Stimulated activated memory B cell treated with anti-CD40 and anti-IgM and Interleukin-4, amounts not matched to agents 10 μg/mL and 1 μg/mL and 100 μg/mL, for 72 hours (primary cell): ENCODE results near the gene PTGES2.
A peak's percentile ranks its signal among the peaks of the same experiment; 100 is the strongest.
"Not testable (repeated sequence)": the region's sequence is repeated elsewhere in the genome, so short reads cannot be mapped to it uniquely, and the experiment has no call there.

Source experiments
- ATAC-seq: fragments of 150-1000 bp; cut with Tn5 transposase; 2 replicates; pipeline ENCODE4 v1.10.0; 2021
- H3K27ac Mint-ChIP-seq: one replicate; pipeline ENCODE4 v1.8.0; 2022; ENCODE audit warnings: mild to moderate bottlenecking, mixed read lengths
- H3K27me3 Mint-ChIP-seq: one replicate; pipeline ENCODE4 v1.8.0; 2022; ENCODE audit warnings: mixed read lengths
- H3K36me3 Mint-ChIP-seq: one replicate; pipeline ENCODE4 v1.8.0; 2022; ENCODE audit warnings: mixed read lengths
- H3K4me1 Mint-ChIP-seq: one replicate; pipeline ENCODE4 v1.8.0; 2022; ENCODE audit warnings: mixed read lengths
- H3K4me3 Mint-ChIP-seq: one replicate; pipeline ENCODE4 v1.8.0; 2022; ENCODE audit warnings: mild to moderate bottlenecking, moderate library complexity, mixed read lengths
- H3K9me3 Mint-ChIP-seq: one replicate; pipeline ENCODE4 v1.8.0; 2022; ENCODE audit warnings: mixed read lengths

PTGES2 gene

GRCh38 chr9:128146591-128147120 lies 19.1 kb upstream of the PTGES2 start:
- Mint-ChIP-seq H3K4me1 (peaks cover 11% of the 10 kb centered on the region), H3K9me3 (no peaks in the 10 kb centered on the region), H3K4me3 (no peak overlapping the region), H3K27me3 (peaks cover 29% of the 10 kb centered on the region), H3K27ac (no peak overlapping the region), H3K36me3 (no peaks in the 10 kb centered on the region)
- no peak for ATAC-seq

GRCh38 chr9:128145951-128146351 lies 18.4 kb upstream of the PTGES2 start:
- H3K27me3 Mint-ChIP-seq = peaks cover 24% of the 10 kb centered on the region
- ATAC-seq = no peak
- no peaks in the 10 kb centered on the region for H3K9me3 Mint-ChIP-seq
- no peaks in the 10 kb centered on the region for H3K36me3 Mint-ChIP-seq
- H3K4me3 Mint-ChIP-seq = no peak overlapping the region
- H3K4me1 Mint-ChIP-seq = peaks cover 10% of the 10 kb centered on the region
- H3K27ac Mint-ChIP-seq = no peak overlapping the region

GRCh38 chr9:128145536-128145935 lies 18.0 kb upstream of the PTGES2 start:
- Mint-ChIP-seq H3K9me3 (no peaks in the 10 kb centered on the region), H3K36me3 (no peaks in the 10 kb centered on the region), H3K4me3 (no peak overlapping the region), H3K27ac (no peak overlapping the region), H3K27me3 (peaks cover 20% of the 10 kb centered on the region), H3K4me1 (peaks cover 6% of the 10 kb centered on the region)
- ATAC-seq = no peak

- peak; percentile 17 for ATAC-seq
- H3K27ac Mint-ChIP-seq = no peak overlapping the region
- H3K4me1 Mint-ChIP-seq = peaks cover 6% of the 10 kb centered on the region
- H3K36me3 Mint-ChIP-seq = no peaks in the 10 kb centered on the region
- H3K4me3 Mint-ChIP-seq = no peak overlapping the region
- H3K27me3 Mint-ChIP-seq = peaks cover 17% of the 10 kb centered on the region
- no peaks in the 10 kb centered on the region for H3K9me3 Mint-ChIP-seq
Observed at GRCh38 chr9:128144239-128145181, 17.0 kb upstream of the PTGES2 start.

GRCh38 chr9:128143525-128144238 lies 16.2 kb upstream of the PTGES2 start:
- H3K4me3 Mint-ChIP-seq = no peak overlapping the region

GRCh38 chr9:128142596-128142995 lies 15.1 kb upstream of the PTGES2 start:
- Mint-ChIP-seq H3K36me3 (no peaks in the 10 kb centered on the region), H3K4me1 (peaks cover 6% of the 10 kb centered on the region), H3K27me3 (peaks cover 17% of the 10 kb centered on the region), H3K27ac (no peak overlapping the region), H3K4me3 (no peak overlapping the region), H3K9me3 (no peaks in the 10 kb centered on the region)
- ATAC-seq = no peak

More at GRCh38 chr9:128143525-128144238, 16.2 kb upstream of the PTGES2 start:
- Mint-ChIP-seq H3K9me3 (no peaks in the 10 kb centered on the region), H3K27ac (no peak overlapping the region), H3K27me3 (peaks cover 17% of the 10 kb centered on the region), H3K4me1 (peaks cover 6% of the 10 kb centered on the region), H3K36me3 (no peaks in the 10 kb centered on the region)
- ATAC-seq = no peak

GRCh38 chr9:128142061-128142460 lies 14.5 kb upstream of the PTGES2 start:
- H3K27me3 Mint-ChIP-seq = peaks cover 23% of the 10 kb centered on the region
- H3K4me1 Mint-ChIP-seq = peaks cover 6% of the 10 kb centered on the region
- no peak overlapping the region for H3K4me3 Mint-ChIP-seq
- H3K36me3 Mint-ChIP-seq = no peaks in the 10 kb centered on the region
- no peak for ATAC-seq
- H3K9me3 Mint-ChIP-seq = no peaks in the 10 kb centered on the region
- H3K27ac Mint-ChIP-seq = no peak overlapping the region

GRCh38 chr9:128141604-128142003 lies 14.1 kb upstream of the PTGES2 start:
- Mint-ChIP-seq H3K4me3 (no peak overlapping the region), H3K27ac (no peak overlapping the region), H3K36me3 (no peaks in the 10 kb centered on the region), H3K4me1 (peaks cover 6% of the 10 kb centered on the region), H3K27me3 (peaks cover 26% of the 10 kb centered on the region), H3K9me3 (no peaks in the 10 kb centered on the region)
- ATAC-seq = no peak

GRCh38 chr9:128139621-128140020 lies 12.1 kb upstream of the PTGES2 start:
- Mint-ChIP-seq H3K36me3 (no peaks in the 10 kb centered on the region), H3K4me3 (no peak overlapping the region), H3K27me3 (peaks cover 42% of the 10 kb centered on the region), H3K27ac (no peak overlapping the region), H3K4me1 (peaks cover 17% of the 10 kb centered on the region), H3K9me3 (no peaks in the 10 kb centered on the region)
- no peak for ATAC-seq

- Mint-ChIP-seq H3K9me3 (no peaks in the 10 kb centered on the region), H3K27me3 (peaks cover 49% of the 10 kb centered on the region), H3K4me1 (peaks cover 10% of the 10 kb centered on the region), H3K27ac (no peak overlapping the region), H3K4me3 (no peak overlapping the region), H3K36me3 (no peaks in the 10 kb centered on the region)
- ATAC-seq = no peak
Observed at GRCh38 chr9:128138001-128138400, 10.5 kb upstream of the PTGES2 start.

GRCh38 chr9:128136816-128137793 lies 9.6 kb upstream of the PTGES2 start:
- ATAC-seq = no peak
- H3K4me3 Mint-ChIP-seq = no peak overlapping the region
- no peak overlapping the region for H3K27ac Mint-ChIP-seq
- H3K4me1 Mint-ChIP-seq = peaks cover 10% of the 10 kb centered on the region
- no peaks in the 10 kb centered on the region for H3K36me3 Mint-ChIP-seq
- H3K9me3 Mint-ChIP-seq = no peaks in the 10 kb centered on the region
- peaks cover 53% of the 10 kb centered on the region for H3K27me3 Mint-ChIP-seq

- not testable (repeated sequence) for H3K36me3 Mint-ChIP-seq, H3K9me3 Mint-ChIP-seq, H3K4me3 Mint-ChIP-seq, ATAC-seq, H3K27ac Mint-ChIP-seq
- Mint-ChIP-seq H3K4me1 (peaks cover 10% of the 10 kb centered on the region), H3K27me3 (peaks cover 48% of the 10 kb centered on the region)
Observed at GRCh38 chr9:128135561-128135960, 8.0 kb upstream of the PTGES2 start.

- H3K36me3 Mint-ChIP-seq, H3K4me3 Mint-ChIP-seq, H3K27ac Mint-ChIP-seq, ATAC-seq, H3K9me3 Mint-ChIP-seq: not testable (repeated sequence)
- peaks cover 43% of the 10 kb centered on the region for H3K27me3 Mint-ChIP-seq
- H3K4me1 Mint-ChIP-seq = peaks cover 22% of the 10 kb centered on the region
Observed at GRCh38 chr9:128132139-128132538, 4.6 kb upstream of the PTGES2 start.

GRCh38 chr9:128131346-128131745 lies 3.8 kb upstream of the PTGES2 start:
- not testable (repeated sequence) for H3K9me3 Mint-ChIP-seq, H3K27ac Mint-ChIP-seq, H3K4me3 Mint-ChIP-seq, H3K36me3 Mint-ChIP-seq, ATAC-seq
- Mint-ChIP-seq H3K27me3 (peaks cover 39% of the 10 kb centered on the region), H3K4me1 (peaks cover 30% of the 10 kb centered on the region)
